AG04449 (cell line): ENCODE results near the gene GNG7.
"Not testable (repeated sequence)": the region's sequence is repeated elsewhere in the genome, so short reads cannot be mapped to it uniquely, and the experiment has no call there.

ENCODE experiments used
- CTCF ChIA-PET: fragments of 350-600 bp; formaldehyde crosslinking; extraction: SDS; loops from one replicate; lab custom pipeline; 2021; ENCODE audit warnings: antibody characterized with exemption; lab: Yijun Ruan, JAX
- POLR2A ChIA-PET: fragments of 400-600, 350-600 bp; formaldehyde crosslinking; extraction: SDS; loops from one replicate; lab custom pipeline; 2020; ENCODE audit warnings: antibody characterized with exemption, inconsistent platforms; lab: Yijun Ruan, JAX
- DNase-seq: peaks from one replicate; pipeline ENCODE4 v3.0.0-alpha.2; 2010; ENCODE audit warnings: low read depth, low spot score
- H3K4me3 ChIP-seq: 2 replicates; pipeline ENCODE4 v1.5.1; 2011; ENCODE audit warnings: low read depth, mild to moderate bottlenecking, control low read depth, low read length
- CTCF ChIP-seq: IDR thresholded peaks from one replicate; pipeline ENCODE4 v1.5.1; 2011; ENCODE audit warnings: mild to moderate bottlenecking, moderate library complexity, low read length, control low read depth, inconsistent platforms; ENCODE audit not compliant: insufficient read depth; ENCODE audit errors: missing control alignments

GNG7 gene

GRCh38 chr19:2573916-2574315, 128.6 kb downstream of the GNG7 start:
- DNase-seq = no peak
- POLR2A ChIA-PET = no interaction called here
- TF ChIP-seq CTCF = no peak
- CTCF ChIA-PET = no interaction called here
- H3K4me3 ChIP-seq = no peak overlapping the region

GRCh38 chr19:2572152-2572551, 130.3 kb downstream of the GNG7 start:
- DNase-seq, H3K4me3 ChIP-seq, CTCF ChIA-PET: not testable (repeated sequence)
- POLR2A ChIA-PET = interaction anchor here (0.8 kb wide), 1 partner anchor 29 kb away, joined by 3 read pairs; no protein-coding TSS in a partner anchor

GRCh38 chr19:2569596-2570465, 132.7 kb downstream of the GNG7 start:
- TF ChIP-seq CTCF = no peak
- ChIA-PET POLR2A (interaction anchor here (1.0 to 1.5 kb wide), 2 partner anchors 92 to 94 kb away, joined by 3 to 6 read pairs; partner anchors contain the start of gene GADD45B), CTCF (interaction anchor here (0.6 kb wide), 1 partner anchor 15 kb away, joined by 3 read pairs; no protein-coding TSS in a partner anchor)
- no peak for DNase-seq
- H3K4me3 ChIP-seq = no peak overlapping the region

GRCh38 chr19:2567996-2568395, 134.5 kb downstream of the GNG7 start:
- POLR2A ChIA-PET = no interaction called here

DNA sequence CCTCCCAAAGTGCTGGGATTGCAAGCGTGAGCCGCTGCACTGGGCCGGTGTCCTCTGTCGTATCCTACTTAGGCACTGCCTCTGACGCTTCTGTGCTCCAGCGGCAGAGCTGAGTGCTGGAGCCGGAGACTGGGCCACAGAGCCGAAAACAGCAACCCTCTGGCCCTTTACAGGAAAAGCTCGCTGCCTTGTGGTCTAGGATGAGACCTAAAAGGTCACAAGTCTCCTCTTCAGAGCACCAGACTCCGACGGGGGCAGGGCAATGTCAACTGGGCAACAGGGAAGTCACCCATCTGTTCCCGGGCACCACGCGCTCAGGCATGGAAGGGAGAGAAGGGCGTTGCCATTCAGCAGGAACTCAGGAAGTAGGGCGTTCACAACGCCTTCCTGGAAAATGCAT, 134.9 kb downstream of the GNG7 start:
- ChIA-PET POLR2A (no interaction called here), CTCF (no interaction called here)
- no peak overlapping the region for H3K4me3 ChIP-seq
- no peak for TF ChIP-seq CTCF
- no peak for DNase-seq

More at GRCh38 chr19:2567996-2568395, 134.5 kb downstream of the GNG7 start:
- no peak for TF ChIP-seq CTCF
- no peak overlapping the region for H3K4me3 ChIP-seq
- DNase-seq = no peak
- CTCF ChIA-PET = no interaction called here

GRCh38 chr19:2563546-2563945, 138.9 kb downstream of the GNG7 start:
- CTCF ChIA-PET = interaction anchor here (1.1 to 1.4 kb wide), 2 partner anchors 8 to 139 kb away, joined by 3 read pairs; no protein-coding TSS in a partner anchor
- POLR2A ChIA-PET, H3K4me3 ChIP-seq, DNase-seq: not testable (repeated sequence)

GRCh38 chr19:2561895-2562294, 140.6 kb downstream of the GNG7 start:
- TF ChIP-seq CTCF = no peak
- no peak overlapping the region for H3K4me3 ChIP-seq
- DNase-seq = no peak
- CTCF ChIA-PET = no interaction called here
- POLR2A ChIA-PET = interaction anchor here (0.6 kb wide), 1 partner anchor 86 kb away, joined by 3 read pairs; the partner anchor contains the start of gene GADD45B
